Ammon's horn (tissue), 1 donor: ENCODE measurements around the gene SRPK3.
A peak's percentile ranks its signal among the peaks of the same experiment; 100 is the strongest.
"Not testable (repeated sequence)": the region's sequence is repeated elsewhere in the genome, so short reads cannot be mapped to it uniquely, and the experiment has no call there.

Experiments used
- DNase-seq: peaks from one replicate; pipeline ENCODE4 v3.0.0-alpha.2; 2016; ENCODE audit warnings: low spot score

SRPK3 gene, protein sequence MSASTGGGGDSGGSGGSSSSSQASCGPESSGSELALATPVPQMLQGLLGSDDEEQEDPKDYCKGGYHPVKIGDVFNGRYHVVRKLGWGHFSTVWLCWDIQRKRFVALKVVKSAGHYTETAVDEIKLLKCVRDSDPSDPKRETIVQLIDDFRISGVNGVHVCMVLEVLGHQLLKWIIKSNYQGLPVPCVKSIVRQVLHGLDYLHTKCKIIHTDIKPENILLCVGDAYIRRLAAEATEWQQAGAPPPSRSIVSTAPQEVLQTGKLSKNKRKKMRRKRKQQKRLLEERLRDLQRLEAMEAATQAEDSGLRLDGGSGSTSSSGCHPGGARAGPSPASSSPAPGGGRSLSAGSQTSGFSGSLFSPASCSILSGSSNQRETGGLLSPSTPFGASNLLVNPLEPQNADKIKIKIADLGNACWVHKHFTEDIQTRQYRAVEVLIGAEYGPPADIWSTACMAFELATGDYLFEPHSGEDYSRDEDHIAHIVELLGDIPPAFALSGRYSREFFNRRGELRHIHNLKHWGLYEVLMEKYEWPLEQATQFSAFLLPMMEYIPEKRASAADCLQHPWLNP

DNA sequence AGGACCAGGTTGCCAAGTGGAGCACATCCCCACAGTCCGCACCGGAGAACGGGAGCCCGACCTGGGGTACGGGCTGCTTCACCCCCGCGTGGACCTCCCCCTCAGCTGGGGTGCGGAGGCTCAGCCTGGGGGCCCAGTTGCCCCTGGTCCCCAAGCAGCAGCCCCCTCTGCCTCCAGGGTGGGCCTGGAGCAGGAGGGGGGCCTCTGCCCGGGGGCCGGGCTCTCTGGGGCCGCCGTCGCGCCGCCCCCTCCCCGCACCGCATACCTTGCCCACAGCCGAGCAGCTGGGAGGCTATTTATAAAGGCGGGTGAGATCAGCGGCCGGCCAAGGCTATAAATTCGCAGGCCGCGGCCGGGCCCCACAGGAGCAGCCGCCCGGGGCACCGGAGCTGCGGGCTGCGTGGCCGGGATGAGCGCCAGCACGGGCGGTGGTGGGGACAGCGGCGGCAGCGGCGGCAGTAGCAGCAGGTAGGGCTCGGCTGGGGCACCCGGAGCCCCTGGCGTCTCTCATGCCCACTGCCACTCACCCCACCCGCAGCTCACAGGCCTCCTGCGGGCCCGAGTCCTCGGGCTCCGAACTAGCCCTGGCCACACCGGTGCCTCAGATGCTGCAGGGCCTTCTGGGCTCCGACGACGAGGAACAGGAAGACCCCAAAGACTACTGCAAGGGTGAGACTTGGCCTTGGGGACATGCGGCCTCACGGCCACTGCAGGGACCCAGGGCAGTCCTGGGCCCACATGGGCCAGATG lies at the start of gene SRPK3:
Gene SRPK3, plus strand, starts transcription at position 364 of the 750 bp plus-strand sequence. Its CDS starts 46 bp downstream, at position 410.
- no peak for DNase-seq

DNA sequence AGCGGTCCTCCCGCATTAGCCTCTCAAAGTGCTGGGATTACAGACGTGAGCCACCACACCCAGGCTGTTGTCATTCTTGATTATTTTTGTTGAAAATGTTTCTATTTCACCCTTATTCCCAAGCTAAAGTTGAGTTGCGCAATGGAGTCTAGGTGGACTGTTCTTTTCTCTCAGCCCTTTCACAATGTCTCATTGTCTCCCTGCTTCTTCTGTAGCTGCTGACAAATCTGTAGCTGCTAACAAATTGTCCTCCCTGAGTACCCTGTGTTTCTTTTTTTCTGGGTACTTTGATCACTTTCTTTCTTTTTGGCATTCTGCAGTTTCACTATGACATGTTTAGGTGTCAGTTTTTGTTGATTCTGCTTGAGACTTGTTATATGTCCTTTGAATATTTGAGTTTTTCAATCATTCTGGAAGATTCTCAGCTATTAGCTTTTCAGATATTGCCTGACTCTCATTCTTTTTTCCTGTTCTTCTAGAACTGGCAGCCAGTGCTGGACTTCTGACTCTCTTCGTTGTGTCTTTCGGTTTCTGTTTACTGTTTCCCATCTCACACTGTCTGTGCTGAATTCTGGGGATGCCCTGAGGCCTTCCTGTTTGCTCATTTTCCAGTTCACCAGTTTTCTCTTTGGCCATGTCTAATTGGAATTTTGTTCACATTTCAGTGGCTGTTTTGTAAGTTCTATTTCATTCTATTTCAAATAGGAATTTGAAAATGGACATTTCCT lies 49.6 kb upstream of the SRPK3 start:
- DNase-seq = no peak

DNA sequence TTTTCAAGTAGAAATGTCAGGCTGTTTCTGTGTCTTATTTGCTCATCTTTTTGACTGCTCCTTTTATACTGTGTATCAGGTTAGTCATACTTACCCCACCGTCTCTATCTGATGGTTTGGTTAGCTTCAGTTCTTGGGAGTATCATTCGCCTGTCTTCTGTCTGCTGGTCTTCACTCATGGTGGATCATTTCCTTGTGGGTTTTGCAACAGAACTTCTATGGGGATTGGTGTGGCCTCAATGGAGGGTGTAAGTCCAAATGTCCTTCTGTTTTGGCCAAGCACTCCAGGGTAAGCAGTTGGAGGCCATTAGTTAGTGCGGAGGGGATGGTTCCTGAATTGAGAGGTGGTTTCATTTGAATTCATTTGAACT lies 49.0 kb upstream of the SRPK3 start:
- DNase-seq = no peak

DNA sequence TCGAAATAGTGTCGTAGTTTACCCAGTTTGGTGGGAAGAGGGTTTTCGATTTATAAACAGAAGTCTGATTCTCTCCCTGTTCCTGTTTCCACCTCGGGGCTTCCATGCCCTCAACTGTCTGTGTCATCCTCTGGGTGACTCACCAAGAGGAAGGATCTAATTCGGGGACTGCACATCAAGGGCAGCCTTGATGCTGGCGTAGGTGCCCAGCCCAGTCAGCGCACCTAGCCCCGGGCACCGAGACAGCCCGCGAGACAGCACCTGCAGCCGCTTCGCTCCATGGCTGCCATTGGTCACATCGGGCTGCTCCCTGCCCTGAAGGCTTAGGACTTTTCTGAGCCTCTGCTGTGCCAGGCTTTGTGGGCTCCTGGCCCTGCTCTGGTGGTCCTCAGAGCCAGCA lies 48.4 kb upstream of the SRPK3 start:
- DNase-seq = no peak

DNA sequence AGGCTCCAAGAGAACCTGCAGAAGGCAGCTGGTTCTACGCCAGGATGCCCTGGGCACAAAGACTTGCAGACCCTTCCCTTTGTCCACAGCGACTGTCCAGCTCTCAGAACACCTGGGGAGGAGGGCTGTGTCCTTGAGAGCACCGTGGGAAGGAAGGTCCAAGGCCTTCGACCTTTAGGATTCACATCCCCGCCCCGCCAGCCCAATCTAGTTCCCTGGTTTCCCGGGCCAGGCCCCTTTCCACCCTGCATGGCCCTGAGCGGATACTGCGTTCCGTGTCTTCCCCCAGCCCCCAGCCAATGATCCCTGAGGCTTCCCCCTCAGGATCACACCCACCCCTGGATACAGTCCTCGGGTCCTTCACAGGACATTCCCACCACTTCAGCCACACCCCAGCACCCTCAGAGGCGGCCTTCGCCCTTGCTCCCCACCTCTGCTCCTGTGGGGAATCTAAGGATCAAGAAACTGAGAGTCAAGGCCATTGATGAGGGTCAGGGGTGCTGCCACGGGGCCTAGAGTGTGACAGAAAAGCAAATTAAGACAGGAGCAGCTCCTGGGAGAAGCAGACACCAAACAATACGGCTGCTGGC lies 47.1 kb upstream of the SRPK3 start:
- DNase-seq = no peak

DNA sequence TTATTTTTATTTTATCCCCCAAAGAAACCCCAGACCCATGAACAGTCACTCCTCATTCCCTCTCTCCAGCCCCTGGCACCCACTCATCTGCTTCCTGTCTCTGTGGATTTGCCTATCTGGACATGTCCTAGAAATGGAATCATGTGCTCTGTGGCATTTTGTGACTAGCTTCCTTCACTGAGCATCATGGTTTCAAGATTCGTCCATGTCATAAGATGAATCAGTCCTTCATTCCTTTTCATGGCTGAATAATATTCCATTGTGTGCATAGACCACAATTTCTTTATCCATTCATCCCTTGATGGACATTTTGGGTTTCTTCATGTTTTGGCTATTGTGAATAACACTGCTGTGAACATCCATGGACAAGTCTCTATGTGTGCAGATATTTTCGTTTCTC lies 46.0 kb upstream of the SRPK3 start:
- DNase-seq = no peak

DNA sequence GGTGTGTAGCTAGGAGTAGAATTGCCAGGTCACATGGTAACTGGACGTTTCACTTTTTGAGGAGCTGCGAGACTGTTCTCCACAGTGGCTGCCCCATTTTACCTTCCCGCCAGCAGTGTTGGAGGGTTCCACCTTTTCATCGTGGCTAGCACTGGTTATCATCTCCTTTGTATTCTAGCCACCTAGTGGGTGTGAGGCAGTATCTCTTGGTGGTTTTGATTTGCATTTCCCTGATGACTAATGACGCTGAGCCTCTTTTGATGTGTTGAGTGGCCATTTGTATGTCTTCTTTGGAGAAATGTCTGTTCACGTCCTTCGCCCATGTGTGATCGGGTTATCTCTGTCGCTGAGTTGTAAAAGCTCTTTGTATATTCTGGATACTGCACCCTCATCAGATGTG lies 45.6 kb upstream of the SRPK3 start:
- DNase-seq = no peak

DNA sequence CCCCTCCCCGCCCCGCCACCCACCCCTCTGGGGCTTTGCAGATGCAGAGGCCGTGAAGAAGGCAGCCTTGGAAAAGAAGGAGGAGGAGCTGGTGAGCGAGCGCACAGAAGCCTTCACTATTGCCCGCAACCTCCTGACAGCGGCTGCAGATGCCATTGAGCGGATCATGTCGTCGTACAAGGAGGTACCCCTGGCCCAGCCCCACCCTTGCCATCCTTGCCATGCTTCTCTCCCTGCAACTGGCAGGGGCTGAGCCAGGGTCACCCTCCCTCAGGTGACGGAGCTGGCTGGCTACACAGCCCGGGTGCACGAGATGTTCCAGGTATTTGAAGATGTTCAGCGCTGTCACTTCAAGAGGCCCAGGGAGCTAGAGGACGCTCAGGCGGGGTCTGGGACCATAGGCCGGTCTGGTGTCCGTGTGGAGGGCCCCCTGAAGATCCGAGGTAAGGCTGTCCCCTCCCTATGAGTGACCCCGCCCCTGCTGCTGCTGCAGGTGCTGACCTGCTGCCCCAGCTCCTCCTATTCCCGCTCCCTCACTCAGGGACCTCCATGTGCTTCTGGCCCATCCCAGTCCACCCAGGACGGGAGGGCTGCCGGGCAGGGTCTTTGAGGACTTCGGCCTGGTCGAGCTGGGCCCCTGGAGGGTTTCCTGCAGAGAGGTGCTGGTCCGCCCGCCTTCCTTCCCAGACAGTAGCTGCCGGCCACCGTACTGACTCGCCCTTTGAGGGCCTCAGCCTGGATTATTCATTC lies 44.6 kb upstream of the SRPK3 start:
- DNase-seq = no peak

DNA sequence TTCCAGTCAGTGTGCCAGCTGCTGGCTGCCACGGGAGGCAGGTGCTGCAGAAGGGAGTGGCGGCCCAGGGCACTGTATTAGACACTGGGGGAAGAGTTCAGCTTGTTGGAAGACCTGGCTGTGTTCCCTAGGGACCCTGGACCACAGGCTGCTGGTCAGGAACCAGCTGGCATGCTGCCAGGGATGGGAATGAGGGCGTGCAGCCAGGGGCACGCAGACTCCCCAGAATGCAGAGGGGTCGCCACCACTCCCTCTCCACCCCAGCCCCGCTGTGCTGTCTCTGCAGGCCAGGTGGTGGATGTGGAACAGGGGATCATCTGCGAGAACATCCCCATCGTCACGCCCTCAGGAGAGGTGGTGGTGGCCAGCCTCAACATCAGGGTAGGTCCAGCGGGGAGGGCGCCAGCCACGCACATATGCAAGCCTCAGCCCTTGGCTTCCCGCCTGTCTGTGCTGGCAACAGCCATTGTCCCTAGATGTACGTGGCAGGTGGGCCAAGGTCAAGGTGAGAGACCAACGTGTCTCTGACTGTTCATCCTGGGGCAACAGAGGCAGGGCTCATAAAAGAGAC lies 43.9 kb upstream of the SRPK3 start:
- DNase-seq = no peak

DNA sequence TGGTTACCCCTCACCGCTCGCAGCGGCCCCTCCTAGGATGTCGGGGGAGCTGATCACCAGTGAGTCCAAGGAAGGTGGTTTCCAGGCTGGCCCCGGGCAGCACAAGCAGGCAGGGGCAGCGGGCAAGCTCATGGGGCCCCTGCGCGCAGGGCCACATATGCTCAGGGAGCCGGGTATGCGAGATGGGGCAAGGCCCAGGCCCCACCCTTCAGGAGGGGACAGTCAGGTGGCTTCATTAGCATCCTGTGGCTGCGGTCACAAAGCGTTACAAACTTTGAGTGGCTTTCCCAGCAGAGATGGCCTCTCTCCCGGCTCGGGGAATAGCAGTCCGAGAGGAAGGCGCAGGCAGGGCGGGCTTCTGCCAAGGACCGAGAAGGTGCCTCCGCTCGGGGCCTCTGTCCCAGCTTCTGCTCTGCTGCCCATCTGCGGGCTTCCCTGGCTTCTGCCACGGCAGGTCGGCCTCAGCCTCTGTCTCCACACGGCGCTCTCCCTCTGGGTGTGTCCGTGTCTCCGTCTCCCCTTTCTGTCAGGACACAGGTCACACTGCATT lies 42.7 kb upstream of the SRPK3 start:
- DNase-seq = no peak

DNA sequence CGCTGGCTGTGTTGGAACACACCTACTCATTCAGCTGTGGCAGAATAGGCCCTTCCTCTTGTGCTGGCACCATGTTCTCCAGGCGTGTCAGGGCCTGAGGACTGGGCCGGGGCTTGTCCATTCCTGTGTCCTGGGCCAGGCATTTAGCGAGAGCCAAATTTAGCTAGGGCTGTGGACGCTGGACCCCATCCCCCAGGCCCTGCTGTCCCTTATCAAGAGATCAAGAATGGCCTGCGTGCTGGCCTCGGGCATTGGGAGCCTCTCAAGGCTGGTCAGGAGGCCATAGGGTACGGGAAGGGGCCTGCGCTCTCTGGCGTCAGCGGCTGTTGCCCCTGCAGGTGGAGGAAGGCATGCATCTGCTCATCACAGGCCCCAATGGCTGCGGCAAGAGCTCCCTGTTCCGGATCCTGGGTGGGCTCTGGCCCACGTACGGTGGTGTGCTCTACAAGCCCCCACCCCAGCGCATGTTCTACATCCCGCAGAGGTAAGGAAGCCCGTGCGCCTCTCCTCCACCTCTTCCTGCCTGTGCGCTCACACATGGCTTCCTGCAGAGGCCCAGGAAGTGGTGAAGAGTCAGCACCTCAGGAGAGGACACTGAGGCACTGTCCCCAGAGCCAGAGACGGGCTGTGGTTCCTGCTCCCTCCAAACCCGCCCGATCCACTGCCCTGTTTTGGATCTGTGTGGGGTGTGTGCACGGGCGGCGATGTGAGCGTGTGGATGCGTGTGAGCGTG lies 40.9 kb upstream of the SRPK3 start:
- DNase-seq = no peak

DNA sequence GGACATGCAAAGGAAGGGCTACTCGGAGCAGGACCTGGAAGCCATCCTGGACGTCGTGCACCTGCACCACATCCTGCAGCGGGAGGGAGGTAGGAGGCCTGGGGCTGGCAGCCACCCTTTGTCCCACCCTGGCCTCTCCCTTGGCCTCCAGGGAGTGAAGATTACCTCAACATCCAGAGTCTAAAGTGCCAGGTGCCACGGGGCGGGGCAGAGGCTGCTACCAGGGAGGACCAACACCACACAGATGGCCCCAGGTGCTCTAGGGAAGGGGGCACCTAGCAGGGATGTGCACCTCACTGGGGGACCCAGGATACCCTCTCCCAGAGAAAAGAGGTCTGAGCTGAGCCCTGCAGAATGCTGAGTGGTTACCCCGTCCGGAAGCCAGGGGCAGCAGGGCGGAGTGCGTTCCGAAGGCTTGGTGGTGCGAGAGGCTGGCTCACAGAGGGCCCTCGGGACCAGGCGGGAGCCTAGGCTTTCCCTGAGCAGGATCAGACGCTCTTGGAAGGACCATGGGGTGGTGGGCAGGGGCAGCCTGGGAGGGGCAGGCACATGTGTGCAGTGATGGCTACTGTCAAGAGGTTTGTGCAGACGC lies 40.1 kb upstream of the SRPK3 start:
- DNase-seq = no peak

DNA sequence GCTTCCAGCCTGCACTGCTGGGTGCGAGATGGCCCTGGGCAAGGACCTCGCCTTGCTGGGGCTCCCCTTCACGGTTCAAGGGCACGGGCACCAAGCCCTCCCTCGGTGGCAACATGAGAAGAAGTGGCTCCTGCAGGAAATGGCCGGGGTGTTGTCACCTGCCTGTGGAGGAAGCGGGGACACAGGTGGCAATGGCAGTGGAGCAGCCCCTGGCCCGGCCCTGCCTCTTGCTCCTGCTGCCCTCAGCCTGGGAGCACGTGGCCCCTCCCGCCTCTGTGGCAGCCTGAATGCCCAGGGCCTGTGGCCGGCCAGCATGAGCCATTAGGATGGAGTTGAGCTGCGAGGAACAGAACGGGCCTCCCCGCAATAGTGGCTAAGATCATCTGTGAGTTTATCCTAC lies 39.4 kb upstream of the SRPK3 start:
- no peak for DNase-seq

DNA sequence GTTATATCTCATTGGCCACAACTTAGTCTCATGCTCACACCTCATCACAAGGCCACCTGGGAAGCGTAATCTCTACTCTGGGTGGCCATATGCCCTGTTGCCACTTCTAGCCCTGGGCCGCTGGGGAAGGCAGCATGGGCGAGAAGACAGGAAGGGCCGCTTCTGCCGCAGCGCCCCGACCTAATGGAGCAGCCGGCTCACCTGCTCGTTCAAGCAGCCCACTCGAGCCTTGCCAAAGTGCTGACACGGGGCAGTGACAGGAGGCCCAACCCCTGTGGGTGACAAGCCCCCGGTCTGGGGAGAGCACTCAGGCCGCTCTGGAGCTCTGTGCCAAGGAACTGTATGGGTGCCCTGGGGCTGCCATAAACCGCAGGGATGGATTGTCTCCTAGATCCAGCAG lies 38.7 kb upstream of the SRPK3 start:
- not testable (repeated sequence) for DNase-seq

DNA sequence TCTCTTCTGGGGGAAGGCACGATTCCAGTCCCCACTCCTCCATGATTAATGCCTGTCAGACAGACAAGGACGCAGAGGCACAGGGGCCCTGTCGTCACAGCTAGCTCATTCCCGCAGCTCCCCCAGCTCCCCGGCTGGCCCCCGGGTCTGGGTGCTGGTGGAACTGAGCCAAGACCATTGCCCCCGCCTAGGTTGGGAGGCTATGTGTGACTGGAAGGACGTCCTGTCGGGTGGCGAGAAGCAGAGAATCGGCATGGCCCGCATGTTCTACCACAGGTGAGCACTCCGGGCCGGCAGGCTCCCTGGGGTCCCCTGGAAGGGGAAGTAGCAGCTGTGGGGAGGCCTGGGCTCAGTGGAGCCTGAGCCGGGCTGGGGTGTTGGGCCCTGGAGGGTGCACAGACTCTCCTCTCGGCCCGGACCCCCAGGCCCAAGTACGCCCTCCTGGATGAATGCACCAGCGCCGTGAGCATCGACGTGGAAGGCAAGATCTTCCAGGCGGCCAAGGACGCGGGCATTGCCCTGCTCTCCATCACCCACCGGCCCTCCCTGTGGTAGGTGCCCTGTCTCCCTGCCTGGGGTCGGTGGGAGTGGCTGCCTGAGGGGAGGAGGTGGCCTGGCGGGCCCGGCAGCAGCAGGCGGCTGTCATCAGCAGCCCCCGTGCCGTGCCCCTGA lies 37.9 kb upstream of the SRPK3 start:
- DNase-seq = not testable (repeated sequence)

DNA sequence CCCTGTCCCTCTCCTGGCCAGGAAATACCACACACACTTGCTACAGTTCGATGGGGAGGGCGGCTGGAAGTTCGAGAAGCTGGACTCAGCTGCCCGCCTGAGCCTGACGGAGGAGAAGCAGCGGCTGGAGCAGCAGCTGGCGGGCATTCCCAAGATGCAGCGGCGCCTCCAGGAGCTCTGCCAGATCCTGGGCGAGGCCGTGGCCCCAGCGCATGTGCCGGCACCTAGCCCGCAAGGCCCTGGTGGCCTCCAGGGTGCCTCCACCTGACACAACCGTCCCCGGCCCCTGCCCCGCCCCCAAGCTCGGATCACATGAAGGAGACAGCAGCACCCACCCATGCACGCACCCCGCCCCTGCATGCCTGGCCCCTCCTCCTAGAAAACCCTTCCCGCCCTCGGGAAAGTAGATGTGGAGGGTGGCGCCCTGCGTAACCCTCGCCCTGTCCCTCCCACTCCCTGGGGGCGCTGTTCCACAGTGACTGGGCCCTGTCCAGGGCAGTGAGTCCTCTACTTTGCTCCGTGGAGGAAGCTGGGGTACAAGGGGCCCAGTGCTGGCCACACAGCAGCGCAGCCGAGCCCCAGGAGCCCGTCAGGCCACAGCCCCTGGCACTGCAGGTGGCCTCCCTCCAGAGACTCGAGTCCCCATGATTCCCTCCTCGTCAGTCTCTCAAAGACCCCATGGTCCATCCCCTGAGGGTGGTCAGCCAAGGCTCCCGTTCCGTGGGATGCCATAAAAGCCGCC lies 37.2 kb upstream of the SRPK3 start:
- DNase-seq = not testable (repeated sequence)

DNA sequence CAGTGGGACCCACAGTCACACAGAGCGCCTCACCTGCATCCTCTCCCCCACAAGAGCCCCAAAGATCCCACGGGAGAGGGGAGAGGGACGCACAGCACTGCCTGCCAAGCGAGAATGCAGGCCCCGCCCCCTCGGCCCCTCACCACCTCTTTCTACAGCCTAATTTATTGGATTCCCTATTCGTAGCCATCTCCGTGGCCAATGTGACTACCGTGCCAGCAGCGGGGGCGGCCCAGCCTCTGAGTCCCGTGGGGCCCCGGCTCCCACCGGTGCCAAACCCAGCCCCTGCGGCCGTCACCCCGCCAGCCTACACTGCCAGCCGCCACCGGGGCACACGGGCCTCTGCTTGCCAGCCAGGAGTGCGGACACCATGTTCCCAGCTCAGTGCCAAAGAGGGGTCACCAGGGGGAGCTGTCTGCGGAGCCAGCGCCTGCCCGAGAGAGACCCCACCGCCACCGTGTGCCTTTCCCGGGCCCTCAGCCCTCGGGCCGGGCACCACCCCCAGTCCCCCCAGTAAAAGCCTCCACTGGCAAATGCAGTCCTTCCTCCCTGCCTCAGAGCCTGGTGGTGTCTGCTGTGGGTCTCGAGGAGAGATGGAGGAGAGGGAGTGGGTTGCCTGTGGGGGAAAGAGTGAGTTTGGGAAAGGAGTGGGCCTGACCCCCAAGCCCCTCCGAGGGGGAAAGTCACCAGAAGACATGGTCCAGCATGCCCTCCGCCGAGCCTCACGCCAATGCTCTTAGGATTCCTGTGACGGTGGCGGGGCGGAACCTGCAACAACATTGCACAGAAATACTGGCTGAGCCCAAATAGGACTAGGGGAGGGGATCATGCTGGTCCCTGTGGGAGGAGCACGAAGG lies 36.4 kb upstream of the SRPK3 start:
- peak; percentile 7 for DNase-seq
